Neural cell (in vitro differentiated cells): ENCODE results near the gene NCR2. TPM values are rescaled to one million over a fixed set of nuclear protein-coding genes. Genes with fewer than 3 reads are reported as not detected.

Experiments
- H2AFZ ChIP-seq: fragments of 200-600, 300-800 bp; sonication (generic), shearing (Covaris generic); 2 replicates; pipeline ENCODE4 v1.6.0; 2014; ENCODE audit warnings: low read depth, mild to moderate bottlenecking, antibody characterized with exemption, low read length, moderate library complexity
- H3F3A ChIP-seq: fragments of 200-600 bp; shearing (Covaris generic); 2 replicates; pipeline ENCODE4 v1.6.1; 2016; ENCODE audit warnings: mild to moderate bottlenecking, moderate library complexity, mixed read lengths, antibody characterized with exemption, low read length; ENCODE audit not compliant: insufficient read depth, poor library complexity, severe bottlenecking
- H3K27ac ChIP-seq: fragments of 200-600, 300-800 bp; sonication (generic), shearing (Covaris generic); 2 replicates; pipeline ENCODE4 v1.5.1; 2014; ENCODE audit warnings: mild to moderate bottlenecking, low read length, moderate library complexity
- H3K27me3 ChIP-seq: fragments of 300-800, 200-600 bp; sonication (generic), shearing (Covaris generic); 2 replicates; pipeline ENCODE4 v1.6.0; 2014; ENCODE audit warnings: mild to moderate bottlenecking, low read depth, low read length, moderate library complexity; ENCODE audit not compliant: insufficient read depth
- H3K36me3 ChIP-seq: fragments of 300-800, 200-600 bp; sonication (generic), shearing (Covaris generic); 2 replicates; pipeline ENCODE4 v1.5.1; 2014; ENCODE audit warnings: mild to moderate bottlenecking, antibody characterized with exemption, low read length, moderate library complexity; ENCODE audit not compliant: insufficient read depth
- H3K4me2 ChIP-seq: fragments of 300-800, 200-600 bp; sonication (generic), shearing (Covaris generic); 2 replicates; pipeline ENCODE4 v1.6.0; 2014; ENCODE audit warnings: mild to moderate bottlenecking, low read length
- H3K4me3 ChIP-seq: fragments of 300-800, 200-600 bp; sonication (generic), shearing (Covaris generic); 2 replicates; pipeline ENCODE4 v1.5.1; 2014; ENCODE audit warnings: mild to moderate bottlenecking, low read length, moderate library complexity
- H3K79me2 ChIP-seq: fragments of 200-600 bp; shearing (Covaris generic); replicated peaks from 2 replicates; pipeline ENCODE4 v1.6.0; 2014; ENCODE audit warnings: mild to moderate bottlenecking, low read length, moderate library complexity; ENCODE audit not compliant: insufficient read depth
- H3K9ac ChIP-seq: fragments of 300-800, 200-600 bp; sonication (generic), shearing (Covaris generic); 2 replicates; pipeline ENCODE4 v1.6.1; 2016; ENCODE audit warnings: mild to moderate bottlenecking, low read length, mixed read lengths
- H3K9me2 ChIP-seq: fragments of 200-600 bp; shearing (Covaris generic); 2 replicates; pipeline ENCODE4 v1.6.1; 2016; ENCODE audit warnings: mild to moderate bottlenecking, low read length, mixed read lengths; ENCODE audit not compliant: insufficient read depth
- H3K9me3 ChIP-seq: fragments of 200-600, 300-800 bp; sonication (generic), shearing (Covaris generic); 2 replicates; pipeline ENCODE4 v1.6.1; 2016; ENCODE audit warnings: mild to moderate bottlenecking, mixed run types, low read length, moderate library complexity, mixed read lengths
- H4K20me1 ChIP-seq: fragments of 200-600 bp; shearing (Covaris generic); 2 replicates; pipeline ENCODE4 v1.6.1; 2016; ENCODE audit warnings: mild to moderate bottlenecking, mixed run types; ENCODE audit not compliant: insufficient read depth
- CTCF ChIP-seq: fragments of 450-650 bp; IDR thresholded peaks from 2 replicates; pipeline ENCODE4 v1.5.1; 2014; ENCODE audit warnings: antibody characterized with exemption, mild to moderate bottlenecking, moderate library complexity; ENCODE audit not compliant: poor library complexity, severe bottlenecking
- EP300 ChIP-seq: fragments of 450-650 bp; conservative IDR thresholded peaks from 2 replicates; pipeline ENCODE4 v1.6.1; 2014; ENCODE audit warnings: antibody characterized with exemption, mild to moderate bottlenecking, moderate library complexity; ENCODE audit not compliant: poor library complexity, severe bottlenecking
- EZH2 ChIP-seq: fragments of 200-600, 300-800 bp; shearing (Covaris generic), sonication (generic); IDR thresholded peaks from 2 replicates; pipeline ENCODE4 v1.6.1; 2014; ENCODE audit warnings: antibody characterized with exemption, low read length, borderline replicate concordance, mild to moderate bottlenecking; ENCODE audit not compliant: insufficient read depth, poor library complexity, severe bottlenecking
- MXI1 ChIP-seq: fragments of 450-650 bp; conservative IDR thresholded peaks from 2 replicates; pipeline ENCODE4 v1.6.1; 2014; ENCODE audit warnings: antibody characterized with exemption, mild to moderate bottlenecking; ENCODE audit not compliant: poor library complexity, severe bottlenecking
- POLR2AphosphoS5 ChIP-seq: IDR thresholded peaks from 2 replicates; pipeline ENCODE4 v1.6.1; 2012
- polyA plus RNA-seq: library from polyadenylated mRNA; depleted of rRNA; stranded (reverse); fragments of >200 nt; gene quantifications from 2 replicates; pipeline ENCODE4 v1.2.3, GENCODE V29; 2014
- TF ChIP-seq, protein P1 (sequence below): IDR thresholded peaks from 2 replicates; pipeline ENCODE4 v1.6.1; 2012; ENCODE audit warnings: borderline replicate concordance

The NCR2 gene
- polyA plus RNA-seq, 1 donor from 2014 or later: not detected

DNA sequence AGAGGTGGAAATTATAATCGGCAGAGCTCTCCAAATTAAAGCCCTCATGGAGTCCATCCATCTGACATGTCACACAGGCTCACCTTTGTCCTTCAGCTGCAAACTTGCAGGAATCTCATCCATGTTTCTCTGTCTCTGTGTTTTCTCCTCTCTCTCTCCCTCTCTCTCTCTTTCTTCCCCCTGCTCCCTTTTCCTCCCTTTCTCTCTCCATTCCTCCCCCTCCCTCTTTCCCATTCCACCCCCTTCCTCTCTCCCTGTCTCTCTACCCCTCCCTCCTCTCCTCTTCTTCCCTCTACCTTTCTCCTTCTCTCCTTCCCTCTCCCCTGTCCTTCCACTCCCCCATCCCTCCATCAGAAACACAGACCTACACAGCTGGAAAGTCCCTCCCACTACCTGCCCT lies 6.8 kb downstream of the NCR2 start:
- Histone ChIP-seq H3K9ac (no peak overlapping the region), H2AFZ (no peak overlapping the region), H4K20me1 (no peaks in the 10 kb centered on the region), H3K79me2 (no peaks in the 10 kb centered on the region), H3F3A (no peaks in the 10 kb centered on the region), H3K27me3 (no peaks in the 10 kb centered on the region), H3K4me3 (no peak overlapping the region), H3K27ac (no peak overlapping the region), H3K4me2 (no peak overlapping the region), H3K36me3 (no peaks in the 10 kb centered on the region), H3K9me2 (no peaks in the 10 kb centered on the region), H3K9me3 (no peaks in the 10 kb centered on the region)
- TF ChIP-seq POLR2AphosphoS5 (no peak), CTCF (no peak), EP300 (no peak), MXI1 (no peak)

- Histone ChIP-seq H3K4me3 (no peak overlapping the region), H3K27ac (no peak overlapping the region), H3K9me2 (no peaks in the 10 kb centered on the region), H3K9me3 (peaks cover 7% of the 10 kb centered on the region), H2AFZ (no peak overlapping the region), H3K79me2 (no peaks in the 10 kb centered on the region), H3F3A (no peaks in the 10 kb centered on the region), H3K4me2 (no peak overlapping the region), H3K27me3 (no peaks in the 10 kb centered on the region), H3K9ac (no peak overlapping the region), H3K36me3 (no peaks in the 10 kb centered on the region), H4K20me1 (no peaks in the 10 kb centered on the region)
- no peak for TF ChIP-seq CTCF
Observed at GRCh38 chr6:41343641-41344187, 8.3 kb downstream of the NCR2 start.

DNA sequence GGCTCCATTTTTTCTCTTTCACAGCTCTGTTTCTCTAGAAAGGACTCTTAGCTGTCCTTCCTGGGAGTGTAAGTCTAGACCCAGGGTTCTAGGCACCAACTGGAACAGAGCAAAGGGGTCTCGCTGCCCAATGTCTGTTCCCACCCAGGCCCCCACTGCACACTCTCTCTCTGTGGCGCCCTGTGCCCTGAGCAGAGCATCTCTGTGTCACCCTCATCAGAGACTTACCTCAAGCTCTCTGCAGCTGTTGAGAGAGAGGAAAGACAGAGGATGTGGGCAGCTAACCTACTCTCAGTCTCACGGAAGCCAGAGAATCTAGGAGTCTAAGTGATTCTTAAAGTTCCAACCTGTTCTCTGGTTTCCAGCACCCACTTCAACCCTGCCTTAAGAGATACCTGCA lies 9.5 kb downstream of the NCR2 start:
- Histone ChIP-seq H3K4me2 (no peak overlapping the region), H3K27me3 (no peaks in the 10 kb centered on the region), H3F3A (no peaks in the 10 kb centered on the region), H4K20me1 (no peaks in the 10 kb centered on the region), H3K36me3 (no peaks in the 10 kb centered on the region), H3K9ac (no peak overlapping the region), H3K27ac (no peak overlapping the region), H3K79me2 (no peaks in the 10 kb centered on the region), H3K9me3 (peaks cover 7% of the 10 kb centered on the region), H3K4me3 (no peak overlapping the region), H2AFZ (no peak overlapping the region), H3K9me2 (no peaks in the 10 kb centered on the region)
- TF ChIP-seq MXI1: no peak
- TF ChIP-seq, protein P1, sequence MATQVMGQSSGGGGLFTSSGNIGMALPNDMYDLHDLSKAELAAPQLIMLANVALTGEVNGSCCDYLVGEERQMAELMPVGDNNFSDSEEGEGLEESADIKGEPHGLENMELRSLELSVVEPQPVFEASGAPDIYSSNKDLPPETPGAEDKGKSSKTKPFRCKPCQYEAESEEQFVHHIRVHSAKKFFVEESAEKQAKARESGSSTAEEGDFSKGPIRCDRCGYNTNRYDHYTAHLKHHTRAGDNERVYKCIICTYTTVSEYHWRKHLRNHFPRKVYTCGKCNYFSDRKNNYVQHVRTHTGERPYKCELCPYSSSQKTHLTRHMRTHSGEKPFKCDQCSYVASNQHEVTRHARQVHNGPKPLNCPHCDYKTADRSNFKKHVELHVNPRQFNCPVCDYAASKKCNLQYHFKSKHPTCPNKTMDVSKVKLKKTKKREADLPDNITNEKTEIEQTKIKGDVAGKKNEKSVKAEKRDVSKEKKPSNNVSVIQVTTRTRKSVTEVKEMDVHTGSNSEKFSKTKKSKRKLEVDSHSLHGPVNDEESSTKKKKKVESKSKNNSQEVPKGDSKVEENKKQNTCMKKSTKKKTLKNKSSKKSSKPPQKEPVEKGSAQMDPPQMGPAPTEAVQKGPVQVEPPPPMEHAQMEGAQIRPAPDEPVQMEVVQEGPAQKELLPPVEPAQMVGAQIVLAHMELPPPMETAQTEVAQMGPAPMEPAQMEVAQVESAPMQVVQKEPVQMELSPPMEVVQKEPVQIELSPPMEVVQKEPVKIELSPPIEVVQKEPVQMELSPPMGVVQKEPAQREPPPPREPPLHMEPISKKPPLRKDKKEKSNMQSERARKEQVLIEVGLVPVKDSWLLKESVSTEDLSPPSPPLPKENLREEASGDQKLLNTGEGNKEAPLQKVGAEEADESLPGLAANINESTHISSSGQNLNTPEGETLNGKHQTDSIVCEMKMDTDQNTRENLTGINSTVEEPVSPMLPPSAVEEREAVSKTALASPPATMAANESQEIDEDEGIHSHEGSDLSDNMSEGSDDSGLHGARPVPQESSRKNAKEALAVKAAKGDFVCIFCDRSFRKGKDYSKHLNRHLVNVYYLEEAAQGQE: no peak
- TF ChIP-seq POLR2AphosphoS5: no peak
- no peak for TF ChIP-seq EZH2
- no peak for TF ChIP-seq CTCF
